ENCODE results near the gene PI4KA.
"Not testable (repeated sequence)": the region's sequence is repeated elsewhere in the genome, so short reads cannot be mapped to it uniquely, and the experiment has no call there.

PI4KA gene

DNA sequence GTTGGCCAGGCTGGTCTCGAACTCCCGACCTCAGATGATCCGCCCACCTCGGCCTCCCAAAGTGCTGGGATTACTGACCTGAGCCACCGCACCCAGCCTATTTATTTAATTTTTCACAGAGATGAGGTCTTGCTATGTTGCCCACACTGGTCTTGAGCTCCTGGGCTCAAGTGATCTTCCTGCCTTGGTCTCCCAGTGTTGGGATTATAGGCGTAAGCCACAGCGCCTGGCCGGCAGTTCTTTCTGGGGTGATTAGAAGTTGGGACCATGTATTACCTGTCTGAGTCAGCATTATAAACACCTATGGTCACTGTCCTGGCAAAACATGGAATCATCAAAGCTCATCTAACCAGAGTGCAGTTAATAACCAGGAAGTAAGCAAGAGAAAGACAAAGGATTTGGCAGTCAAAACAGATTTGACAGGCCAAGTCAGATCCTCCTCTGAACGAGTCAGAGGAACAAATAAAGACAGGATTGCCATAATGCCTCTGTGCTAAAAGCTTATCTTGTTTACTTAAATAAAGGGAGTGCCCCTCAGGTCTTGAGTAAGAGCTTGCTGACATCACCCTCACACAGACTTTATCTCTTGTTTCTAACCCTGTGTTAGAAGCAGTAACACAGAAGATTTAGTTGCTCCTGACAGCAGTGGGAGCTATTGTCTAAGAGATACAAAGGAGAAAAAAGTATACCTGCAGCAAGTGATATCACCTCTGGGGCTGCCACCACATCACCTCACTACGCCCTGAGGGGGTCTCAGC is 81.0 kb downstream of the PI4KA start:
- DNase-seq (ENCODE audit: low spot score) = no peak
- in situ Hi-C loops (cut with MboI; ENCODE audit: low pct_unique_long_range_greater_than_20kb, low sequenced_read_pairs, unreplicated experiment) = no loop called here
- TF ChIP-seq, protein P1, sequence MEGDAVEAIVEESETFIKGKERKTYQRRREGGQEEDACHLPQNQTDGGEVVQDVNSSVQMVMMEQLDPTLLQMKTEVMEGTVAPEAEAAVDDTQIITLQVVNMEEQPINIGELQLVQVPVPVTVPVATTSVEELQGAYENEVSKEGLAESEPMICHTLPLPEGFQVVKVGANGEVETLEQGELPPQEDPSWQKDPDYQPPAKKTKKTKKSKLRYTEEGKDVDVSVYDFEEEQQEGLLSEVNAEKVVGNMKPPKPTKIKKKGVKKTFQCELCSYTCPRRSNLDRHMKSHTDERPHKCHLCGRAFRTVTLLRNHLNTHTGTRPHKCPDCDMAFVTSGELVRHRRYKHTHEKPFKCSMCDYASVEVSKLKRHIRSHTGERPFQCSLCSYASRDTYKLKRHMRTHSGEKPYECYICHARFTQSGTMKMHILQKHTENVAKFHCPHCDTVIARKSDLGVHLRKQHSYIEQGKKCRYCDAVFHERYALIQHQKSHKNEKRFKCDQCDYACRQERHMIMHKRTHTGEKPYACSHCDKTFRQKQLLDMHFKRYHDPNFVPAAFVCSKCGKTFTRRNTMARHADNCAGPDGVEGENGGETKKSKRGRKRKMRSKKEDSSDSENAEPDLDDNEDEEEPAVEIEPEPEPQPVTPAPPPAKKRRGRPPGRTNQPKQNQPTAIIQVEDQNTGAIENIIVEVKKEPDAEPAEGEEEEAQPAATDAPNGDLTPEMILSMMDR (IDR thresholded peaks at IDR 0.05; ENCODE audit: extremely low read depth, insufficient read depth, missing control alignments) = no peak

DNA sequence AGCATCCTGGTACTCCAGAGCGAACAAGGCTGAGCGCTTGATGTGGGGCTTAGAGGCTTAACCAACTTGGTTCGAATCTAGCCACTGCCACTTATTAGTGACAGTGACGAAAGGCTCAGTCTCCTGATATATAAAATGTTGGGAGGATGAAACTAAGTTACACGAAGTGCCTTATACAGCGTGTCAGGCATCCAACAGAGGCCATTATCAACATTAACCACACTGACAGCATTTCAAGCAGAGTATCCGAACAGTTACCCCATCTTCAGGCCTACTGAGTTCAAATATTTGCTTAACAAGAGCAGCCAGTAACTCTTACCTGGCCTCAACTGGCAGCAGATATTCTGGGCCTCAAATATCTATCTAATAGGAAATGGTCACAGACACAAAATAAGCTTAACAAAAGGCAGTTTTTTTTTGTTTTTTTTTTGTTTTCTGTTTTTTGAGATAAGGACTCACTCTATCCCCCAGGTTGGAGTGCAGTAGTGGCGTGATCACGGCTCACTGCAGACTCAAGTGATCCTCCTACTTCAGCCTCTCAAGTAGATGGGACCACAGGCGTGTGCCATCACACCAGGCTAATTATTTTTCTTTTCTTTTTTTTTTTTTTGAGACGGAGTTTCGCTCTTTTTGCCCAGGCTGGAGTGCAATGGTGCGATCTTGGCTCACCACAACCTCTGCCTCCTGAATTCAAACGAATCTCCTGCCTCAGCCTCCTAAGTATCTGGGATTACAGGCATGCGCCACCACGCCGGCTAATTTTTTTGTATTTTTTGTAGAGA is 81.8 kb downstream of the PI4KA start:
- TF ChIP-seq, protein P1 (IDR thresholded peaks at IDR 0.05; ENCODE audit: extremely low read depth, insufficient read depth, missing control alignments) = no peak
- no peak for DNase-seq (ENCODE audit: low spot score)

DNA sequence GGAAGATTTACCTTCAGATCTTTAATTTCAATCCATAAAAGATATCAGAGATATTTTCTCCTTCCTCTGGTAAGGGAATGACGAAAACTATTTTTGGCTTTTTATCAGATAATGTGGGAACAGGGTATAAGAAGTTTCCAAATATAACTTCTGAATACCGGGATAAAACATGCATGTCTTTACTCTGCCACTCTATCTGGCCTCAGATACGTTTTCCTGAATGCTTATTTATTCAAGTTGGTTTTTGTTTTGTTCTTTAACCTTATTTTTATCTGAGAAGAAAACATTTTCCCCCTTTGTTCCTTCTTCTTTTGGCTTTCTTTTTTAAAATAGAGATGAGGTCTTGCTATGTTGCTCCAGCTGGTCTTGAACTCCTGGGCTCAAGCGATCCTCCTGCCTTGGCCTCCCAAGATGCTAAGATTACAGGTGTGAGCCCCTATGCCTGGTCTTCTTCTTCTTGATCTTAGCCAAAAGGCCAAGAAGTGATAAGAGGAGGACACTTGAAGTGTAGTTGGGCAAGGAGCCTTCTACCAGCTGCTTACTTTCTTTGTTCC is 83.2 kb downstream of the PI4KA start:
- in situ Hi-C loops (cut with MboI; ENCODE audit: low pct_unique_long_range_greater_than_20kb, low sequenced_read_pairs, unreplicated experiment) = no loop called here
- DNase-seq (ENCODE audit: low spot score) = no peak
- TF ChIP-seq, protein P1 (IDR thresholded peaks at IDR 0.05; ENCODE audit: extremely low read depth, insufficient read depth, missing control alignments) = no peak

More for the DNA sequence above, 81.8 kb downstream of the PI4KA start:
- in situ Hi-C loops (cut with MboI; ENCODE audit: low pct_unique_long_range_greater_than_20kb, low sequenced_read_pairs, unreplicated experiment) = no loop called here

DNA sequence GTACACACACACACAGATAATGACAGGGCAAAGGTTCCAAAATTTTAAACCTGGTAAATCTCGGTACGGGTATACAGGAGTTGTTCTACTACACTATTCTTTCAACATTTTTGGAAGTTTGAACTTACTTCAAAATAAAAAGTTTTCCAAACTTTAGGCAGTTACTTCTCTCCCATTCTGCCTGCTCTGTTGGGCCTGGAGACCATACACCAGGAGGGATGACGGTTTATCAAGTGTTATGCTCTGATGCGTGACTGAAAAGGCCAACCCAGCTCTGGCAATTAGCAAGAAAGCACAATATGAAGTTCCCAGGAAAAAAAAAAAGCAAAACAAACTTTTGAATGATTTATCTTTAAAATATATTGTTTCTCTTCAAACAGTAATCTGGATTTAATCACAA is 83.7 kb downstream of the PI4KA start:
- DNase-seq (ENCODE audit: low spot score) = no peak
- TF ChIP-seq, protein P1 (IDR thresholded peaks at IDR 0.05; ENCODE audit: extremely low read depth, insufficient read depth, missing control alignments) = no peak
- in situ Hi-C loops (cut with MboI; ENCODE audit: low pct_unique_long_range_greater_than_20kb, low sequenced_read_pairs, unreplicated experiment) = no loop called here

DNA sequence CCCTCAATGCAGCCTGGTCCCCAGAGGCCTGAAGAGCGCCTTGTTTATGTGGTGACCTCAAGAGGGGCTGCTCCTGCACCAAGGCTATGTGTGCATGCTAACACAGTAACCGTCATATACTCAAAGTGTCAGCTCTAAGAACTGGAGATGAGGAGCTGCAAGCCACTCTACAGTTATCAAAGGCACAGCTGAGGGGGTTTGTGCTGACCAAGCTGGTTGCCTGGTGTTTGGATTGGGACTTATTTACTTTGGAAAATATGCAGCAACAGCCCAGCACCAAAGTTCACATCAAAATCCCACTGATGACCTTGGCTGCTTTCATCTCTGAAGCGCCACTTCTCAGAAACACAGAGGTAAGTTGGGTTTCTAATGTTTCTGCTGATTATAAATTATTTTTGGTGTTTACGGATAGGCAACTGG is 84.8 kb downstream of the PI4KA start, which contains the start of gene SERPIND1:
SERPIND1 (plus strand) TSS at position 321 of the 420 bp plus-strand sequence. CDS start 5,200 bp downstream, outside the sequence.
- TF ChIP-seq, protein P1 (IDR thresholded peaks at IDR 0.05; ENCODE audit: extremely low read depth, insufficient read depth, missing control alignments) = no peak
- DNase-seq (ENCODE audit: low spot score) = no peak
- in situ Hi-C loops (cut with MboI; ENCODE audit: low pct_unique_long_range_greater_than_20kb, low sequenced_read_pairs, unreplicated experiment) = no loop called here

DNA sequence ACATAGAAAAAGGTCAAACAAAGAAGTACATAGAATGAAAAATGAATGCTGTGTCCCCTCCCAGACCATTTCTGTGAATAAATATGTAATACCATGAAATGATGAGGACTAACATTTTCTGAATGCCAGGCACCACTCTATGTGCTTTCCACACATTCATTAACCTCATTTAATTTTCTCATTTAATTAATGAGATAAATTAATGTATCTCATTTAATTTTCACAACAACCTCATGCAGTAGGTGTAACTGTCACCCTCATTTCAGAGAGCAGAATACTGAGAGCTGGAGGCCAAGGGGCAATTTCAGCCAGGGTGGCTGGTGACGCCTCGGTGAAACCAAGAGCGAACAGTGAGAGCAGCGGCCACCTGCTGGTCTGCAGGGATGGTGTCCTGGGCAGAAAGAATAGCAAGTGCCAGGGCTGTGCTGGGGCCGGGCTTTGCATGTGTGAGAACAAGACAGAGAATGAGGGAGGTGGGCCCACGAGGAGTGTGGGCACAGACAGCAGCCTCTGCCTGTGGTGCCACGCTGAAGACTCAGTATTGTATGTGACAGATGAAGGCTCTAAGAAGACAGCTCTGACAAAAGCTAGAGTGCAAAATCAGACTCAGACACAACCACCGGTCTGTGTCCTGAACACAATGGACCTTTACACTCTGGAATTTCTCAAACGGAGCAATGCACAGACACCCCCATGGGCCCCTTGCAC is 86.5 kb downstream of the PI4KA start:
- TF ChIP-seq, protein P1 (IDR thresholded peaks at IDR 0.05; ENCODE audit: extremely low read depth, insufficient read depth, missing control alignments) = no peak
- in situ Hi-C loops (cut with MboI; ENCODE audit: low pct_unique_long_range_greater_than_20kb, low sequenced_read_pairs, unreplicated experiment) = no loop called here
- DNase-seq (ENCODE audit: low spot score) = no peak

DNA sequence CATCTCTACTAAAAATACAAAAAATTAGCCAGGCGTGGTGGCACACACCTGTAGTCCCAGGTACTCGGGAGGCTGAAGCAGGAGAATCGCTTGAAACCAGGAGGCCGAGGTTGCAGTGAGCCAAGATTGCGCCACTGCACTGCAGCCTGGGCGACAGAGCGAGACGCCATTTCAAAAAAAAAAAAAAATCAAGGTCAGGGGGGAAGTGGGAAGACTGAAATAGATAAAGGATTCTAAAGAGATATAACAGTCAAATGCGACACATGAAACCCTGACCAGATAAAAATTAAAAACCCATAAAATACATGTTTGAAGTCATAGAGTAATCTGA is 89.2 kb downstream of the PI4KA start:
- in situ Hi-C loops (cut with MboI; ENCODE audit: low pct_unique_long_range_greater_than_20kb, low sequenced_read_pairs, unreplicated experiment); DNase-seq (ENCODE audit: low spot score): not testable (repeated sequence)

Data from GM13977 (cell line).